Upper lobe of left lung (tissue), 4 donors: ENCODE data around the gene MDFI.

ENCODE experiments used
- EP300 ChIP-seq, 4 donors: sonication (generic); formaldehyde crosslinking; IDR thresholded peaks; one replicate each; pipeline ENCODE4 v1.5.1; 2017; ENCODE audit warnings: antibody characterized with exemption in 4 of 4, control low read depth in 2 of 4
- POLR2A ChIP-seq, 4 donors: fragments of 450-650 bp; IDR thresholded peaks; one replicate each; pipeline ENCODE4 v1.5.1; 2016 to 2017; ENCODE audit warnings: antibody characterized with exemption in 4 of 4, mild to moderate bottlenecking in 2 of 4
- POLR2AphosphoS5 ChIP-seq, 2 donors: sonication (generic); formaldehyde crosslinking; IDR thresholded peaks; one replicate each; pipeline ENCODE4 v1.5.1; 2017; ENCODE audit warnings: antibody characterized with exemption in 2 of 2
- TF ChIP-seq, protein P1 (sequence below), 6 experiments: fragments of 450-650 bp in 4 of 6; fragments of 200-600 bp in 2 of 6; sonication (generic) in 2 of 6; IDR thresholded peaks; one replicate each; pipeline ENCODE4 v1.5.1; 2016 to 2019; ENCODE audit warnings: antibody characterized with exemption in 6 of 6

DNA sequence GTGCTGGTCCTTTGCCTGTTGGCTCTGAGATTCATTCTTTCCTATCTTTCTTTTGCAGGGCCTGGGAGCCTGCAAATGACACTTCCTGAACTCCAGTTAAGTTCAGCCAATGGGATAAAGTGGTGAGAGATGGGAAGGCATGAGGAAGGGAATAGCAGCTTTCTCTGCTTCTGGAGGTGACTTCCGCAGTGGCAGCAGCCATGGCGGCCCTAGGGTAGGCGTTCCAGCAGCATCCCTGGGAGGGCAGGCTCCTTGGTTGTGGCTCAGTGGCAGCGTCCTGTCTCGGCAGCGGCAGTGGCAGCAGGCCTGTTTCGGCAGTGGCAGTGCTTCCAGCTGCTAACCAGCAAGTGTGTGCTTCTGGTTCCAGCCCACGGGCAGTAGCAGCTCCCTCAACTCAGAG lies 7.3 kb upstream of the MDFI start:
- TF ChIP-seq, protein P1, sequence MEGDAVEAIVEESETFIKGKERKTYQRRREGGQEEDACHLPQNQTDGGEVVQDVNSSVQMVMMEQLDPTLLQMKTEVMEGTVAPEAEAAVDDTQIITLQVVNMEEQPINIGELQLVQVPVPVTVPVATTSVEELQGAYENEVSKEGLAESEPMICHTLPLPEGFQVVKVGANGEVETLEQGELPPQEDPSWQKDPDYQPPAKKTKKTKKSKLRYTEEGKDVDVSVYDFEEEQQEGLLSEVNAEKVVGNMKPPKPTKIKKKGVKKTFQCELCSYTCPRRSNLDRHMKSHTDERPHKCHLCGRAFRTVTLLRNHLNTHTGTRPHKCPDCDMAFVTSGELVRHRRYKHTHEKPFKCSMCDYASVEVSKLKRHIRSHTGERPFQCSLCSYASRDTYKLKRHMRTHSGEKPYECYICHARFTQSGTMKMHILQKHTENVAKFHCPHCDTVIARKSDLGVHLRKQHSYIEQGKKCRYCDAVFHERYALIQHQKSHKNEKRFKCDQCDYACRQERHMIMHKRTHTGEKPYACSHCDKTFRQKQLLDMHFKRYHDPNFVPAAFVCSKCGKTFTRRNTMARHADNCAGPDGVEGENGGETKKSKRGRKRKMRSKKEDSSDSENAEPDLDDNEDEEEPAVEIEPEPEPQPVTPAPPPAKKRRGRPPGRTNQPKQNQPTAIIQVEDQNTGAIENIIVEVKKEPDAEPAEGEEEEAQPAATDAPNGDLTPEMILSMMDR (IDR thresholded peaks at IDR 0.05): no peak
- no peak for TF ChIP-seq EP300 (IDR thresholded peaks at IDR 0.05)
- no peak for TF ChIP-seq POLR2AphosphoS5 (IDR thresholded peaks at IDR 0.05)
- no peak for TF ChIP-seq POLR2A (IDR thresholded peaks at IDR 0.05)
